HG02943 (cell line): ENCODE data around the gene TBC1D22A.

Source experiments
- ATAC-seq: cut with Tn5 transposase; IDR thresholded peaks from one replicate; pipeline ENCODE4 v1.9.1; 2021; ENCODE audit warnings: mild to moderate bottlenecking, low read depth, moderate library complexity; ENCODE audit not compliant: unreplicated experiment

TBC1D22A gene

DNA sequence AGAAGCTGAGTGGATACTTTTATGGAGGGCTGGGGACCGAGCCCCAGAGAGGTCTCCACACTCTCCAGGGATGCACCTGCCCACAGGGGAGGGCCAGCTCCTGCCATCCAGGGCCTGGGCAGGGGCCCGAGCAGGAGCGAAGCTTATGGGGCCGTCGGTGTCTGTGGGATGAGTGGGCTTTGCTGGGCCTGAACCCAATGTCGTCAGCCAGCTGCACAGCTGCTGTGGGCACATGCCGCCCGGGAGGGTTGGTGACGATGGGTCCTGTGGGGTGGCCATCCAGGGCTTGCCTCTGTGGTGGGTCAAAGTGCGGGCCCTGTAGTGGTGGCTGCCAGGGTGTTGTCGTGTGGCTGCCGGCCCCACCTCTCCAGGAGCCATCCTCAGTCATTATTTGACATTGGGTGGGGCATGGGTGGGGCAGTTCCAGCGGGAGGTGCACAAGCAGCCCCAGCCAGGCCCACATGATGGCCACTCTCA is 447.1 kb downstream of the TBC1D22A start:
- ATAC-seq, result no peak

- ATAC-seq, result no peak
Measured at GRCh38 chr22:47210112-47210657, 447.7 kb downstream of the TBC1D22A start.

DNA sequence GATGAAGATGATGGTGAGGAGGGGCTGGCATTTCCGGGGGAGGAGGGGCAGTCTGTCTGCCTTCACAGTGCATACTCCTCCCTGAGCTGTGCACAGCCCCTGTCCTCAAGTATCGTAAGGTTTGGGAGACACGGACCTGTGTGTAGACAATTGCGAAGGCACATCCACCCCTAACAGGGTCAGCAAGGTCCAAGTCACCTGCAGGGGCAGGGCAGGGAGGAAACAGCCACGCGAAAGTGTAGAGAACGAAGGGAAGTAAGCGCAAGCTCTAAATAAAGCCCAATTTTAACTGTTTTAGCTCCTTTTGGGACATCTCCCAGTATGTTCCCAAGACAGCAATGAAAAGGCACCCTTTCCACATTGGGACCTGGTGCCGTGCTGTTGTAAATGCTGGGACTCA is 448.2 kb downstream of the TBC1D22A start:
- ATAC-seq, result no peak

DNA sequence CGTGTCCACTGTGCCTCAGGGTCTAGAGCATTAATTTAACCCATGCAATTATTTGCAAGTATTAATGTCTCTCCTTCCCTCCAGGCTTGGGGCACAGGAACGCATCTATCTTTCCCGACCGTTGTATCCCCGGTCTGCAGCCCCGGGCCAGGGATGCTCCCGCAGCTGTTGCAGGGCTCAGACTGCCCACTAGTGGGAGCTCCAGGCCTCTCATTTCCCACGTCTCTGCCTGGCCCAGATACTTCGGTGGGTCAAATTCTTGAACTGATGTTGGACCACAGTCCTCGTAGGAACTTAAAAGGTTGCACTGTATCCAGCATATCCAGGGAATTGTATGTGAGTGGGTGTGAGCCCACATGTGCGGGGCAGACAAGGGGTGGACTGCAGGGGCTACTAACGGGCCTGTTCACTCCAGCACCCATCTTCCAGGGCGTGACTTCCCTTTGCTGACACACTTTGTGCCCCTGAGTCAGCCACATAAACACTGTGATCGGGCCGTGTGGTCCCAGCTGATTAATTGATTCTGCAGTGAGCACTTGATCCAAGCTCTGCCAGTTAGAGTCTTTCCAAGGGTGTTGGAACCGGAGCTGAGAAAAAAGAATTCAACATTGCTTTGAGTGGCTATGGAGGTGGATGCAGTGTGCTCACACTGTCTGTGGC is 451.3 kb downstream of the TBC1D22A start:
- no peak for ATAC-seq

- no peak for ATAC-seq
Measured at GRCh38 chr22:47215851-47216250, 453.4 kb downstream of the TBC1D22A start.

GRCh38 chr22:47218671-47219070 is 456.2 kb downstream of the TBC1D22A start:
- no peak for ATAC-seq

GRCh38 chr22:47219789-47220188 is 457.3 kb downstream of the TBC1D22A start:
- no peak for ATAC-seq

- ATAC-seq, result no peak
Measured at GRCh38 chr22:47220752-47221151, 458.3 kb downstream of the TBC1D22A start.

DNA sequence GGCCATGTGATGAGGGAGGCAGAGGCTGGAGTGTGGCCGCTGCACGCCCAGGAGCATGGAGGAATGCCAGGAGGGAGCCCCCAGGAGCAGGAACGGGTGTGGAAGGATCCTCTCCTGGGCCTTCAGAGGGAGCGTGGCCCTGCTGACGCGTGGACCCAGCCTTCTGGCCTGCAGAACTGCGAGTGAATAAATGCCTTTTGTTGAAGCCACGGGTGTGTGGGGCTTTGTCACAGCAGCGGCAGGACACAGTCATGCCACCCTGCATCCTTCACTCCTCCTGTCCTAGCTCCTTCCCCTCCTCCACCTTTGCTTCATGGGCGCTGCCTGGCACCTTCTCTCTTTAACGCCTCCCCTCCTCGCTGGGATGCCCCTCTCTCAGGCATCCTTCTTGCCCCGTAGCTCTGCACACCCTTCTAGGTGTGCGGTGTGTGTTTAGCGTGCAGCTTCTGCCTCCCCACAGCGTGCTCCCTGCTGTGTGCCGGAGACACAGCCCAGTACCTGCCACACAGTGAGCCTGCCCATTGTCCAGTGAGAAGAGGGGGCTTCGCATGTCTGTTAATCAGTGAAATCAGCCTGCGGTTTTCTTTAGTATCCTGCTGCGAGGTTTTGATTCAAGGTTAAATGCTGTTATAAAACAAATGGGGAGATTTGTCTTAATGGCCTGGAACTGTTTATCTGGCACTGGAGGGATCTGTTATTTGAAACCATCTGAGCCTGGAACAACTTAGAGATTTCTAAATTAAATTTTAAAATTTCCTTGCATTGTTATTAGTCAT is 459.6 kb downstream of the TBC1D22A start:
- ATAC-seq, result no peak
